NCI-H128 (cell line): ENCODE results near the gene ABCA13.
"Not testable (repeated sequence)": the region's sequence is repeated elsewhere in the genome, so short reads cannot be mapped to it uniquely, and the experiment has no call there.

Experiments used
- DNase-seq: peaks from one replicate; lab custom pipeline; 2025; ENCODE audit not compliant: unreplicated experiment; lab: John Stamatoyannopoulos, UW

ABCA13 gene

GRCh38 chr7:48175019-48175418 lies 3.8 kb downstream of the ABCA13 start:
- DNase-seq, result no peak

DNA sequence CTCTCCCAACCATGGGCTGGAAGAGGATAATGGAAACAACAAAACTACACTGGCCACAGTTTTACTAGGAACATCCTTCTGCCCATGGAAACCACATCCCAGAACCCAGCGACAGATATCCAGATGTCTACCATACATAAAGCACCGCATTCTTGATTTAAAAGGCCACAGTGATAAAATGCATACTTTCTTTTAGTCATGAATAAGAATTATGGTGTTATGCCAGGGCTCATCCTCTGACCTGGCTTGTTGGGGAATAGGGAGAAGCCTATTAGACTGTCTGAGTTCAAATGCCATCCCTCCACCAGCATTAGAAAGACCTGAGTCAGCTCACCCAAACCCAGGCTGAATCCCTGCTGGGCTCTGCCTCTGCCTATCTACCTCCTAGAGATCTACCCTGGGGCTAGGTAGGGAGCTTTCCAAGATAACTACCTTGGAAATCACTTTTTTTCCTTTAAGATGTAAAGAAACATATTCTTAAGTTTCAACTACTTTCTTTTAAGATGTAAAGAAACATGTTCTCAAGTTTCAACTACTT lies 5.2 kb downstream of the ABCA13 start:
- DNase-seq, result no peak

DNA sequence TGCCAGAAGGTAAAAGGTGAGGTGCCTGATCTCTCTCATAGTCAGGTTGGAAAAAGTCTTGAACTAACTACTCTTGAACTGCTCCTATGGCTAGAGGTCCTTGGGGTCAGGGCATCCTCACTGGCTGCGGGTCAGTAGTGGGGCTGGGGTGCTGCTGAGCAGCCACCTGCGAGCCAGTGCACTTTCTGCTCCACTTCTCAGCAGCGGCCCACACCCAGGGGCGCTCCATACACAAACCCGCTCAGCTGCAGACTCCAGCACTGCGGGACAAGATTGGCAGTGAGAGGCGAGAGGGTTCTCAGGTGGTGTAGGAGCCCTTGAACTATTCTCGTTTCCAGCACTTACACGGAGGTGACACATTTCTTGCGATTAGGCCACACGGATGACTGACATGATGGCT lies 6.0 kb downstream of the ABCA13 start:
- DNase-seq, result no peak

DNA sequence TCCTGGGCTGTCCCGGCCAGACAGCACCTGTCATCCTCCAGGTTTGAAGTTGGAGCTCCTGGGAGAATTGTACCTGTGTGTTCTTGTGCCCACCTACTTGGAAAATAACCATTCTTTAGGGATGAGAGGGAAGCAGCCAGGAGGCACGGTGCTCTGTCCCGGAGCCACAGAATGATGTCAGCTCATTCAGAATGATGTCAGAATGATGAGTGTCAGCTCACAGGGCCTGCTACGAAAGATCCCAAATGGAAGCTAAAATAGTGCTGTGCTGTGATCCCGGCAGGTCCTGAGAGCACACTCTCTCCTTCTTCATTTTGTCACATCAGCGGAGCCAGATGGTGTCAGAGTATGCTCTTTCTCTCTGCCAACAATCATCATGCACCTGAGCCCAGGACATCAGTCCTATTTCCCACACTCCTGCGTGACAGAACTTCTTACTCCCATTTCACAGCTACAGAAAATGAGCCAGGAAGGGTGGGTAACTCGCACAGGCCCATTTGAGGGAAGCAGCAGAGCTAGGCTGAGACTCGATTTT lies 8.3 kb downstream of the ABCA13 start:
- no peak for DNase-seq

DNA sequence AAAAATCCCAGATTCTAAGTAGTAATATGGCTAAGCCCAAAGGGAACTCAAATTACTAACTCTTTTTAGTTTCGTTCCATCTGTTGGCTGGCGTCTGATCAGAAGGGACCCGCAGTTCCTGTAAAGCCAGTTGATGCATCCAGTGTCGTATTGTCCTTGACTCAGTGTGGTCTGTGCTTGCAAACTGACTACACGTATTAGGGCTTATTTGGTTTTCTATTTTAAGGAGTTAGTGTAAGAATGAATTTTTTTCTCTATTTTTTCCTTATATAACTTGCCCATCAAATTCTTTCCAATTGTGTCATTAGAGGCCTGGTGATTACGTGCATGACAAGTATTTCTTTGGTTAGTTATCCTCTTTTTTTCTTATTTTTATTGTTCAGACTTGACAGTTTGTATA lies 9.7 kb downstream of the ABCA13 start:
- no peak for DNase-seq

GRCh38 chr7:48182718-48183369 lies 11.6 kb downstream of the ABCA13 start:
- no peak for DNase-seq

DNA sequence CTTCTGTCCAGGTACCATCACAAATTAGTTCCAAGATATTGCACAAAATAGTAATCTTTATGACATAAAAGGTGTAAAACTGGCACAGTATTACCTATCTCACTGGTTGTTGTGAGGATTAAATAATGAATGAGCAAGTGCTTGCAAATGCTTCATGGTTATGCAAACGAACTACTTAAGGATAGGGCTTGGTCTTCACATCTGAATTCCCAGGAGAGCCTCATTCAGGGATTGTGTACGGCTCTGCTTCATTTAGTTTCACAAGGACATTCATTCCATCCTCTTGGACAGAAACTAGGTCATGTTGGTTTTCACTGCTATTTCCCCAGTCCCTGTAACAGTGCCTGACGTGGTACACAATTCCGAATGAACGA lies 12.1 kb downstream of the ABCA13 start:
- DNase-seq, result no peak

DNA sequence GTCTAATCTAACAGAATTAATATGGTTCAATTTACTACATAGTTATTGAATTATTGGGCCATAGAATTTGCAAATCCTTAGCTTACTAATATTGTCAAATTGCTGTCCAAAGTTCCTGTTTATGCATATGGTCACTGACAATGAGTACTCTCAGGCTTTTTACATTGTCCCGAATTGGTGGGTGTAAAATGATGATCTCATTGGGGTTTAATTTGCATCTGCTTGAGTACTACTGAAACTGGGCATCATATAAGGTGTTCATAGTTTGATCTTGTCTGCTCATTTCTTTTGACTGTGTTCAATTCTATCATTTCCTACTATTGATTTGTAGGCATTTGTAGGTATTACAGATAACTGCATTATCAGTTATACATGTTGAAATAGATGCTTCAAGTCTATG lies 12.7 kb downstream of the ABCA13 start:
- DNase-seq, result no peak

GRCh38 chr7:48188776-48189520 lies 17.7 kb downstream of the ABCA13 start:
- no peak for DNase-seq

DNA sequence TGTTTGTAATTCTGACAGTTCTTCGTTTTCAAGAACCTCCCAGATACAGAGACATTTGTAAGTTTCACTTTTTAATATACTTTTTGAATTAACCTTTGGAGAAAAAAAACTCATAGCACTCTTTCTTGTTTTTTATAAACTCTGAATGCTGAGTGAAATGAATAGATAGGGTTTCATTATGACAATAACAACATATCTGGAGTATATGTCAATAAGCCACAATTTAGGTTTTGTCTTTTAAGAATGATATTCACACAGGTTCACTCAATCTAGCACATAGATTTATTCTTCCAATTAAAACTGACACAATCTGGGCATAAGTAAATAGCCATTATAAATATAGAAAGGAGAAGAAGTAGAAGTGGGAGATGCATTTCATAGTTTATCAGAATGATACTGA lies 21.7 kb downstream of the ABCA13 start:
- no peak for DNase-seq

DNA sequence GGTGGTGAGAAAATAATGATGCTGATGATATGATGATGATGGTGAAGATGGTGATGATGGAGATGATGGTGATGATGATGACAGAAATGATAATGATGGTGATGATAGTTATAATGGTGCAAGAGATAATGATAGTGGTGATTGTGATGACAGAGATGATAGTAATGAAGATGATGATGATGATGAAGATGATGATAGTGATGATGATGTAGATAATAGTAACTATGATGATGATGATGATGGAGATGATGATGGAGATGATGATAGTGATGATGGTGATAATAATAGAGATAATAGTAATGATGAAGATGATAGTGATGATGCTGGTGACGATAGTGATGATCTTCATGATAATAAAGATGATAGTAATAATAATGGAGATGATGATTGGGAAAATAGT lies 22.2 kb downstream of the ABCA13 start:
- no peak for DNase-seq

GRCh38 chr7:48200946-48201589 lies 29.8 kb downstream of the ABCA13 start:
- DNase-seq, result not testable (repeated sequence)

DNA sequence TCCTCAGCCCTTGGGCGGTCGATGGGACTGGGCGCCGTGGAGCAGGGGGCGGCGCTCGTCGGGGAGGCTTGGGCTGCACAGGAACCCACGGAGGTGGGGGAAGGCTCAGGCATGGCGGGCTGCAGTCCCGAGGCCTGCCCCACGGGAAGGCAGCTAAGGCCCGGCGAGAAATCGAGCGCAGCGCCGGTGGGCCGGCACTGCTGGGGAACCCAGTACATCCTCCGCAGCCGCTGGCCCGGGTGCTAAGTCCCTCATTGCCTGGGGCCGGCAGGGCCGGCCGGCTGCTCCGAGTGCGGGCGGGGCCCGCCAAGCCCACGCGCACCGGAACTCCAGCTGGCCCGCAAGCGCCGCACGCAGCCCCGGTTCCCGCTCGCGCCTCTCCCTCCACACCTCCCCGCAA lies 31.7 kb downstream of the ABCA13 start:
- not testable (repeated sequence) for DNase-seq

DNA sequence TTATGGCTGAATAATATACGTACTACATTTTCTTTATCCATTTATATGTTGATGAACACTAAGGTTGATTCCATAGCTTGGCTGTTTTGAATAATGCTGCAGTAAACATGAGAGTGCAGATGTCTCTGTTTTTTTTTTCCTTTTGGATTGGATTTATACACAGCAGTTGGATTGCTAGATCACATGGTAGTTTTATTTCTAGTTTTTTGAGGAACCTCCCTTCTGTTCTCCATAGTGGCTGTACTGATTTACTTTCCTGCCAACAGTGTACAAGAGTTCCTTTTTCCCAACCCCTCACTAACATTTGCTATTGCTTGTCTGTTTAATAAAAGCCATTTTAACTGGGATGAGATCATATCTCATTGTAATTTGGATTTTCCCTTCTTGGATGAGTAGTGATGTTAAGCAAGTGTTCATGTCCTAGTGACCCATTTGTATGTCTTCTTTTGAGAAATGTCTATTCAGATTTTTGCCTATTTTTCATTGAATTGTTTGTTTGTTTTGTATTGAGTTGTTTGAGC lies 36.0 kb downstream of the ABCA13 start:
- DNase-seq, result no peak

GRCh38 chr7:48209004-48209600 lies 37.8 kb downstream of the ABCA13 start:
- no peak for DNase-seq

DNA sequence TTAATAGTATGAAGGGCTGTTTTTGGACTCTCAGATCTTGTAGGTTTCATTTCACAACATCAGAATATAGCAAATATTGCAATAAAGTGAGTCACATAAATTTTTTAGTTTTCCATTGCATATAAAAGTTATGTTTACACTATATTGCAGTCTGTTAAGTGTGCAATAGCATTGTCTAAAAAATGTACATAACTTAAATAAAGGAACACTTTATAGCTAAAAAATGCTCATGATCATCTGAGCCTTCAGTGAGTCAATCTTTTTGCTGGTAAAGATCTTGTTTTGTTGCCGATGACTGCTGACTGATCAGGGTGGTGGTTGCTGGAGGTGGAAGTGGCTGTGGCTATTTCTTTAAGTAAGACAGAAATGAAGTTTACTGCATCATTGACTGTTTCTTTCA lies 42.0 kb downstream of the ABCA13 start:
- DNase-seq, result no peak

DNA sequence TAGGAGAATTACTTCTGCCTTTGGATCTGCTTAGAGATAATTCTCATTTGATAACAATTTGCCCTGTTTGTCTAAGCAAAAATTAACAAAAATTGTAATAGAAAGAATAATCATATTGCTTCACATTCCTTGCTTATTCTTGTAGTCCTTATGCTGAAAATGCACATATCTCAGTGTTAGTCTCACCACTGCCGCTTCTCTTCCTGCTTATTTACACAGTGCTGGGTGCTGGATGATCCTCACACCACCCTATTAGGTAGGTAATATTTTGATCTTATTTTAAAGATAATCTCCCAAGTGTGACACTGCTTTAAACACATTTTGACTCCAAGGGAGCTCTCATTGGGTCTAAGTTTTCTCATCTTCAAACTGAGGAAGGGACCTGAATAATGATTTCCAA lies 46.0 kb downstream of the ABCA13 start:
- DNase-seq, result no peak

DNA sequence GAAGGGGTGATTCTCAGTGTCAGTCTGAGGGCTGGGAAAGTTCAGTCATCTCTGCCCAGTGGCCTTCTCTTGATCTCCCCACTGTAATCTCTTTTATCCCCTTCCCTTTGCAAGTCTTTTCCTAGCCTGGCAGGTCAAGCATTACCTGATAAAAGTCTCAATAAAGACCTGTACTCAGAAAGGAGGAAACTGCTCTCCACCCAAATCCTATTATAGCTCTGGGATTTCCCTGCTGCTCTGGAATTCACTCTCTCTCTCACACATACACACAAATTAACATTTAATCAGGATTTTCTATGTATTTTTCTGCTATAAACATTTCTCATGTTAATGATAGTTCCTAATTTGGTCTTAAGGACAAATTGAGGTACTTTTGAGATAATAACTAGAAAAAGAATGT lies 46.5 kb downstream of the ABCA13 start:
- no peak for DNase-seq

DNA sequence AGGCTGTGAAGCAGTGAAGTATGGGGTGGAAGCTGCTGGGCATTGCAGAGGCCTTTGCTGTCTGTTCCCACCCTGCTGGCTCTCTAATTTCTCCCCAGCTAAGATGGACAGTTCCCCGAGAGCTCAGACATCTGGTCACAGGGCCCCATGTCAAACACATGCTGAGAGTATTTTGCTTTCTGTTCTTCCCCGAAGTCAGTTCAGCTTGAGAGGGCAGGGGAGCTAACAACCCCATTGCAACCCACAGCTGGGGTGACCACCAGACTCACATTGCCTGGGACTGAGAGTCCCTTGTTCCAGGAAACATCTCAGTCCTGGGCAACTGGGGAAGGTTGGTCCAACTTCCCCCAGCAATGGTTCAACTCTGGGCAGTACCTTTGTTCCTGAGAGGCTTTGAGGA lies 52.8 kb downstream of the ABCA13 start:
- no peak for DNase-seq

GRCh38 chr7:48225101-48225500 lies 53.8 kb downstream of the ABCA13 start:
- no peak for DNase-seq

- no peak for DNase-seq
Measured at GRCh38 chr7:48237354-48237753, 66.1 kb downstream of the ABCA13 start.
